Left lung (tissue), 10 donors: ENCODE results near the gene HOXC10. TPM values are rescaled to one million over a fixed set of nuclear protein-coding genes. Genes with fewer than 3 reads are reported as not detected.

Experiments used
- ATAC-seq: fragments of 200-7000 bp; cut with Tn5 transposase; one replicate; pipeline ENCODE4 v1.9.1; 2020; ENCODE audit warnings: moderate library complexity
- DNase-seq, 4 donors: peaks; one replicate each; pipeline ENCODE4 v3.0.0-alpha.2; 2013 to 2020
- H3K27ac ChIP-seq, 2 donors: fragments of 200-600 bp; sonication (generic) in 1 of 2; one replicate each; pipeline versions ENCODE4 v1.5.0 to v1.8.0; 2020 to 2021
- H3K27me3 ChIP-seq, 2 donors: fragments of 200-600 bp; sonication (generic) in 1 of 2; one replicate each; pipeline versions ENCODE4 v1.5.0 to v1.8.0; 2020 to 2021
- H3K36me3 ChIP-seq, 2 donors: fragments of 200-600 bp; sonication (generic) in 1 of 2; one replicate each; pipeline versions ENCODE4 v1.5.0 to v1.8.0; 2020 to 2021
- H3K4me1 ChIP-seq, 2 donors: fragments of 200-600 bp; one replicate each; pipeline ENCODE4 v1.8.0; 2021
- H3K4me3 ChIP-seq, 2 donors: fragments of 200-600 bp; sonication (generic) in 1 of 2; one replicate each; pipeline versions ENCODE4 v1.5.0 to v1.8.0; 2020 to 2021; ENCODE audit warnings: mild to moderate bottlenecking in 1 of 2
- H3K9me3 ChIP-seq, 2 donors: fragments of 200-600 bp; sonication (generic) in 1 of 2; one replicate each; pipeline versions ENCODE4 v1.5.0 to v1.8.0; 2020 to 2021
- intact Hi-C, 2 donors: fragments of 100-400 bp; cut with DNase I; formaldehyde crosslinking; loops; one replicate each; pipeline versions ENCODE4 v1.11.2 to v1.14.2; 2022
- polyA plus RNA-seq, 6 donors: library from polyadenylated mRNA; unstranded; fragments of 120-200 nt; gene quantifications; one replicate each; pipeline ENCODE4 v1.2.1, GENCODE V29; 2013; ENCODE audit not compliant: insufficient read length in 6 of 6
- total RNA-seq, 2 donors: library from RNA; stranded (reverse); fragmentation: NEBNext Ultra II Directional; extraction: Animal tissue kit (Norgen Biotek cat#: 25700); gene quantifications; one replicate each; pipeline ENCODE4 v1.2.1, GENCODE V29; 2021
- TF ChIP-seq, protein P1 (sequence below), 2 donors: fragments of 200-600 bp; sonication (generic) in 1 of 2; IDR thresholded peaks; one replicate each; pipeline versions ENCODE4 v1.5.0 to v1.8.0; 2021; ENCODE audit warnings: antibody characterized with exemption in 2 of 2
- donor health status: DM: no; HTN: yes; CAD: no.
- donor health status: DM: no; HTN: no; CAD: no.

HOXC10 gene
- total and polyA plus RNA-seq, 8 donors: 0.15 to 0.52 (median 0.31) TPM; not detected in 3

GRCh38 chr12:53980104-53980801, 4.7 kb upstream of the HOXC10 start:
- TF ChIP-seq, protein P1, sequence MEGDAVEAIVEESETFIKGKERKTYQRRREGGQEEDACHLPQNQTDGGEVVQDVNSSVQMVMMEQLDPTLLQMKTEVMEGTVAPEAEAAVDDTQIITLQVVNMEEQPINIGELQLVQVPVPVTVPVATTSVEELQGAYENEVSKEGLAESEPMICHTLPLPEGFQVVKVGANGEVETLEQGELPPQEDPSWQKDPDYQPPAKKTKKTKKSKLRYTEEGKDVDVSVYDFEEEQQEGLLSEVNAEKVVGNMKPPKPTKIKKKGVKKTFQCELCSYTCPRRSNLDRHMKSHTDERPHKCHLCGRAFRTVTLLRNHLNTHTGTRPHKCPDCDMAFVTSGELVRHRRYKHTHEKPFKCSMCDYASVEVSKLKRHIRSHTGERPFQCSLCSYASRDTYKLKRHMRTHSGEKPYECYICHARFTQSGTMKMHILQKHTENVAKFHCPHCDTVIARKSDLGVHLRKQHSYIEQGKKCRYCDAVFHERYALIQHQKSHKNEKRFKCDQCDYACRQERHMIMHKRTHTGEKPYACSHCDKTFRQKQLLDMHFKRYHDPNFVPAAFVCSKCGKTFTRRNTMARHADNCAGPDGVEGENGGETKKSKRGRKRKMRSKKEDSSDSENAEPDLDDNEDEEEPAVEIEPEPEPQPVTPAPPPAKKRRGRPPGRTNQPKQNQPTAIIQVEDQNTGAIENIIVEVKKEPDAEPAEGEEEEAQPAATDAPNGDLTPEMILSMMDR (IDR thresholded peaks at IDR 0.05): no peak
- no peak for DNase-seq
- H3K27ac ChIP-seq: no peak overlapping the region
- no peaks in the 10 kb centered on the region for H3K9me3 ChIP-seq
- H3K36me3 ChIP-seq: no peaks in the 10 kb centered on the region
- no peak for ATAC-seq
- intact Hi-C loops: no loop called here
- peaks cover 0 to 8% of the 10 kb centered on the region in 2 donors for H3K4me1 ChIP-seq
- H3K4me3 ChIP-seq: no peak overlapping the region
- peaks cover 93 to 100% of the 10 kb centered on the region in 2 donors for H3K27me3 ChIP-seq

DNA sequence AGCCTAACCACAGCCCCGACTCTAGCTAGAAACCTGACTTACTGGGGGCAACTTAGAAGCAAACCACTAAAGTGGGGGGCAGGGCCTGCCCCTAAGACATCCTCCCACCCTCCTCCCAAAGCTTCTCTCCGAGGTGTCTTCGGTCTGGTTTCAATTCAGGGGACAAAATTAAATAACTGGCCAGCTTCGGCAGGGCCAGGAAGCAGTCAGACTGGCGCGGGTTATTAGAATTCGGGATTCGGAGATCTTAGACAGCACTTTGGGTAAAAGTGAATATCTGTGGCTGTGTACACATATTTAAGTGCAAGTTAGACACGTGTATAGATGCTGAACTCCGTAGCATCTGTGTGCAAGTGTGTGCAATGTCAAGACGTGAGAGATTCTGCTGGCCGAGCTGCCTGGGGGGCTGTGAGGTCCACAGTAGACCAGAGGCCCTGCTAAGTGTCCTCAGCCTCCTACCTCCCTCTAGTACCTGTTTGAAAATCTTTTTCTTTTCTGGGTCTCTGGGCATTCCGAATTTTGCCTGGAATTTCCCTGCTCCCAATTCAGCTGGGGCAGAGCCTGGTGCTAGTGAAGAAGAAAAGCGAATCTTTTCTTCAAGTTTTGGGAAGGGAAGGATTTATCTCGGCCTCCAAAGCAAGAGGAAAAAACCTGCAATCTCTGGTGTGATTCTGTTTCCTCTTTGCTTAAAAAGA, 4.0 kb upstream of the HOXC10 start:
- peaks cover 0 to 9% of the 10 kb centered on the region in 2 donors for H3K4me1 ChIP-seq
- ATAC-seq: no peak
- intact Hi-C loops: no loop called here

DNA sequence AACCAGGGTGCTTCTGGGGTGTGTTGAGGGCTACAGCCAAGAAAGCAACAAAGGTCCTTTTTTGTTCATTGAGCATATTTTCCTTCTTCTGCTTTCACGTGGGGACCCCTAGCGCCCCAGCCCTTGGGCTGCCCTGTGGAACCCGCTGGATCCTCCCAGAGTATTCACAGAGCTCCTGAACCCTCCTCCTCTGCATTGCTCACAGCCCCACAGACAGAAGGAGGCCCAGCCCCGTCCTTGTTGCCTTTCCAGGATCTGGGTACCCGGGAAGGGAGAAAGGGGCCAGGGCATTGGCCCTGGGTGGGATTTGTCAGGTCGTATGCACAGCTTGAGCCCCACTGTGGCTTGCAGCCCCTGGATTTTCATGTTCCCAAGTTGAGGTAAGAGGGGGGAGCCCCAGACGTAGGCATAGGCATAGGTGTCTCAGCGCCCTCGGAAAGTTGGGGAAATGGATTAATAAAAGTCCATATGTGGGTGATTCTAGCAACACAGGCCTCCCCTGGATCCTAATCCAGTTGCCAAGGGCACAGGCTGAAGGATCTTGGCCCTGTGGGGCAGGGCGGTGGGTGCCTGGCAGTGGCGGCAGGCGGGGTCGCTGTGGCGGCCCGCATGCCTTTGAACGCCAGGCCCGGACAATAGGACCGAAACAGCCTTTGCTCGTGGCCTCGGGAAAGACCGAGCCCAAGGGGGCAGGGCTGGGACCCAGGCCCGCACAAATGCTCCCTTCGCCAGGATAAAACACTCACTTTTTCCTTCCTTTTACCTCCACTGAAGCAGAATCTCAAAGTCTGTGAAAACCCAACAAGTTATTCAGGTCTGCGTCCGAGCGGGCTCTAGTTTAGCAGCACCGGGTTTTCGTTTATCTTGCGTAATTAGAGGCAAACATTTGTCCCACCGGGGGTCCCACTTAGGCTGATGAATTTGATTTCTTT, 3.0 kb upstream of the HOXC10 start:
- no peaks in the 10 kb centered on the region for H3K36me3 ChIP-seq
- H3K9me3 ChIP-seq: no peaks in the 10 kb centered on the region
- DNase-seq (no peak), ATAC-seq (no peak)
- H3K27ac ChIP-seq: no peak overlapping the region
- TF ChIP-seq, protein P1 (IDR thresholded peaks at IDR 0.05): no peak
- no peak overlapping the region for H3K4me3 ChIP-seq
- intact Hi-C loops: no loop called here
- peaks cover 3 to 14% of the 10 kb centered on the region in 2 donors for H3K4me1 ChIP-seq
- peaks cover 93 to 100% of the 10 kb centered on the region in 2 donors for H3K27me3 ChIP-seq

More for the DNA sequence above, 4.0 kb upstream of the HOXC10 start:
- Histone ChIP-seq H3K9me3 (no peaks in the 10 kb centered on the region), H3K27ac (no peak overlapping the region), H3K4me3 (no peak overlapping the region), H3K36me3 (no peaks in the 10 kb centered on the region), H3K27me3 (peaks cover 93 to 100% of the 10 kb centered on the region in 2 donors)
- TF ChIP-seq, protein P1 (IDR thresholded peaks at IDR 0.05): no peak
- no peak for DNase-seq

DNA sequence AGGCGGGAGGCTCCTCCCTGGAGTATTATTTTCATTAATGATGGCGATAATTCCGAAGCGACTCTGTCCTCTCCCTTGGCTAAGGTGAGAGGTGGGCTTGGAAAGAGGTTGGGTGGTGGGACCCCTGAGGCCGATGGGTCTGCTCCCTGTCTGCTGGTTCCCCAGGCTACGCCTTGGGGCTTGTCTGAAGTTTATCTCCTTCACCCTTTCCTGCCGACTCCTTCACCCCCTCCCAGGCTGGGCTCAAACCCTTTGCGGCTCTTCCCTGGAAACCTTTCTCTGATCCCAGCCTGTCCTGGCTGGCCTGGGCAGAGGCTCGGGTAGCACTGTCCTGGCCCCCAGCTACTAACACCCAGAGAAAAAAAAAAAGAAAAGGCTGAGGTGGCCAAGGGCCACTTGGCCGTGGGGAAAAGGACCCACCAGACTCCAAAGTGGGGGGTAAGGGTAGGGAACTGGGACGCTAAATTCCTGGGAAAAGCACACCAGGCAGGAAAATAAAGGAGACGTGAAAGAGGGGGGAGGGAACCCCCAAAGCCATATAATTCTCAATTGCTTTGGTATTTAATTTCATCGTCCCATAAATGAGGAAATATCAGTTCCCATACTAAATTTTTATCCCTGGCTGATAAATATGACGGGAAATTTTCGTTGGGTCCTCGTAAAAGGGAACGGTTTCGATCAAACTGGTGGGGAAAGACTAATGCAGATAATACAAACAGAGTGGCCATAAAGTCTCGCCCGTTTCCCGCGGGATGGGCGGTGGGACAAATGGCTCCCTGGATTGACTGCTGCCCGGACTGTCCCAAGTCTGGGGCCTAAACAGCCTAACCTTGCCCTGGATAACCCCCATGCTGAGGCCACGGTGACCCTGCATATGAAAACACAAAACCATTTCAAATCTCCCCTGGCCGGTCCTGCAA, 2.0 kb upstream of the HOXC10 start:
- TF ChIP-seq, protein P1 (IDR thresholded peaks at IDR 0.05): no peak
- ATAC-seq (no peak), DNase-seq (no peak)
- no peaks in the 10 kb centered on the region for H3K36me3 ChIP-seq
- intact Hi-C loops: no loop called here
- H3K4me1 ChIP-seq: peaks cover 3 to 14% of the 10 kb centered on the region in 2 donors
- no peaks in the 10 kb centered on the region for H3K9me3 ChIP-seq
- H3K27ac ChIP-seq: no peak overlapping the region
- no peak overlapping the region for H3K4me3 ChIP-seq
- peaks cover 93 to 100% of the 10 kb centered on the region in 2 donors for H3K27me3 ChIP-seq
